Measurements from ENCODE around the gene N4BP3.

DNA sequence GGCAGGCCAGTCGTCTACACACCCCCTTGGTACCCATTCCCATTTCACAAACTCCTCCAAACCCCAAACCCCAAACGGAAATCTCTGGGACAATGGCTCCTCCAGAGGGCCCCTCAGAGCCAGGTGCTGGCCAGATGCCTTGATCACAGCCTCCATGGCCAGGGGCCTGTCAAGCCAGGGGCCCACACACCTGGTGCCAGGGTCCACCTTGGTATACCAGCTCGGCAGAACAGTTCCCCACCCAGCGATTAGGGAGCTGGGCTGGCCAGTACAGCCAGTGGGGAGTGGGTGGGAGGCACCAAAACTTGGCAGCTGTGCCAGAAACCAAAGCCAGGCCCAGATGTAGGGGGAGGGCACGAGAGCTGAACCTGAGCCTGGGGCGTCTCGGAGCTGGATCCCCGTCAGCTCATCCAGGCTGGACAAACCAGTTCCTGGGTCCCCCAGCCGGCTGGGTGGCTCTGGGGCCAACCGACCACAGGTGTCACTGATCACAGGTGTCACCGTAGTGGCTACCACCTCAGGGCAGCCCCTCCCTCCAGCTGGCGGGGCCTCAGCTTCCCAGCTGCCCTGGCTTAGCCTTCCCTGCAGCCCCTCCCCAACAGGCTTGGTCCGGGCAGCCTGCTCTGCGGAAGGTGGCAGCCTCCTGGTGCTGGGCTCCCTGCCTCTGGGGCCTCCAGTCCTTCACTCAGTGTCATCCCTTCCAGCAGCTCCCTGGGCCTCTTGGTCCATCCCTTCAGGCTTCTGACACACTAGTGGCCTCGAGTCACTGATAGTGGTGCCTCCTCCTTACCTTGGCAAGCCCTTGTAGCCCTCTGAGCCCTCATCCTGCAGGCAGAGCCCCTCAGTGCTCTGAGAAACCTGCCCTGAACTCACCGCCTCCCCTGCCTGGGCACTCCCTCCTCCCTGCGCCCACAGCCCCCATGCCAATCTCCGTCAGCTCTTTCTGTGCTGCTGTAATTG lies 10.9 kb downstream of the N4BP3 start:
- TF ChIP-seq POLR2A (IDR thresholded peaks at IDR 0.05; ENCODE audit: extremely low read depth, insufficient read length) = no peak
- no peak for TF ChIP-seq MYC (IDR thresholded peaks at IDR 0.05; ENCODE audit: low read depth, low read length)
- no peak for TF ChIP-seq CTCF (IDR thresholded peaks at IDR 0.05; ENCODE audit: low read depth, low read length)
- no peak for TF ChIP-seq MAX (IDR thresholded peaks at IDR 0.05; ENCODE audit: low read depth, low read length)

Data from NB4 (cell line).